Spleen (tissue), 11 donors: ENCODE results near the gene FES. TPM values are rescaled to one million over a fixed set of nuclear protein-coding genes. Genes with fewer than 3 reads are reported as not detected.

ENCODE experiments used
- DNase-seq: peaks from one replicate; pipeline ENCODE4 v3.0.0-alpha.2; 2020
- H3K27ac ChIP-seq, 8 donors: fragments of 200-600 bp; sonication (generic) in 7 of 8; 1 replicate in 4 of 8; 2 replicates in 4 of 8; pipeline versions ENCODE4 v1.5.0 to v1.8.0; 2016 to 2021; ENCODE audit warnings: inconsistent platforms in 4 of 8, mild to moderate bottlenecking in 4 of 8, moderate library complexity in 1 of 8
- H3K27me3 ChIP-seq, 7 donors: fragments of 200-600 bp; sonication (generic) in 6 of 7; replicated peaks in 1 of 7; 1 replicate in 4 of 7; 2 replicates in 3 of 7; pipeline versions ENCODE4 v1.5.0 to v1.8.0; 2016 to 2021; ENCODE audit warnings: inconsistent platforms in 3 of 7, mild to moderate bottlenecking in 1 of 7
- H3K36me3 ChIP-seq, 6 donors: fragments of 200-600 bp; sonication (generic) in 5 of 6; 1 replicate in 4 of 6; 2 replicates in 2 of 6; pipeline versions ENCODE4 v1.5.0 to v1.8.0; 2016 to 2021; ENCODE audit warnings: inconsistent platforms in 2 of 6
- H3K4me1 ChIP-seq, 6 donors: fragments of 200-600 bp; sonication (generic) in 5 of 6; 1 replicate in 3 of 6; 2 replicates in 3 of 6; pipeline versions ENCODE4 v1.5.0 to v1.8.0; 2016 to 2021; ENCODE audit warnings: inconsistent platforms in 3 of 6
- H3K4me3 ChIP-seq, 8 donors: fragments of 200-600 bp; sonication (generic) in 7 of 8; 1 replicate in 4 of 8; 2 replicates in 4 of 8; pipeline versions ENCODE4 v1.5.0 to v1.8.0; 2016 to 2021; ENCODE audit warnings: inconsistent platforms in 4 of 8, mild to moderate bottlenecking in 4 of 8, moderate library complexity in 2 of 8
- H3K9me3 ChIP-seq, 8 donors: fragments of 200-600 bp; sonication (generic) in 7 of 8; 1 replicate in 4 of 8; 2 replicates in 4 of 8; pipeline versions ENCODE4 v1.5.0 to v1.8.0; 2016 to 2021; ENCODE audit warnings: inconsistent platforms in 4 of 8
- CTCF ChIP-seq, 11 experiments: fragments of 200-600 bp in 7 of 11; fragments of 450-650 bp in 4 of 11; sonication (generic) in 4 of 11; IDR thresholded peaks in 8 of 11; conservative IDR thresholded peaks in 3 of 11; 1 replicate in 7 of 11; 2 replicates in 4 of 11; pipeline versions ENCODE4 v1.4.0 to v1.8.0; 2016 to 2021; ENCODE audit warnings: antibody characterized with exemption in 11 of 11, inconsistent platforms in 4 of 11, mild to moderate bottlenecking in 1 of 11
- POLR2A ChIP-seq, 3 donors: fragments of 450-650 bp; IDR thresholded peaks; one replicate each; pipeline ENCODE4 v1.5.1; 2017; ENCODE audit warnings: antibody characterized with exemption in 3 of 3, mild to moderate bottlenecking in 1 of 3
- POLR2AphosphoS5 ChIP-seq, 3 donors: sonication (generic); formaldehyde crosslinking; IDR thresholded peaks; one replicate each; pipeline ENCODE4 v1.5.1; 2017; ENCODE audit warnings: antibody characterized with exemption in 3 of 3
- WGBS, 5 donors: extraction: QIAGEN DNeasy Blood & Tissue Kit in 3 of 5; methylation state at CpG; one replicate each; pipeline versions ENCODE4 v1.1.5 to v1.1.7; 2013 to 2018; 5-methylcytosine and 5-hydroxymethylcytosine counted together
- intact Hi-C: fragments of 100-400 bp; cut with DNase I; formaldehyde crosslinking; loops from one replicate; pipeline ENCODE4 v1.15.0; 2023; ENCODE audit warnings: low total_unique reads
- polyA plus RNA-seq, 3 donors: library from polyadenylated mRNA; stranded (reverse); fragments of 200-250 nt; gene quantifications; one replicate each; pipeline ENCODE4 v1.2.1, GENCODE V29; 2013
- total RNA-seq, 7 donors: library from RNA; depleted of rRNA in 3 of 7; stranded (reverse); fragments of >200 nt in 3 of 7; fragmentation: NEBNext Ultra II Directional in 4 of 7; extraction: Animal tissue kit (Norgen Biotek cat#: 25700) in 4 of 7; gene quantifications; one replicate each; pipeline versions ENCODE4 v1.1.0 to v1.2.1, GENCODE V29; 2016 to 2021
- donor health status: healthy with polysubstance abuse.
- donor health status: DM: no; HTN: no; CAD: no; lungs with moderate emphysema.
- donor health status: DM: no; HTN: no; CAD: no.
- donor health status: Bipolar disorder and iron deficiency.
- donor health status: healthy.
- donor health status: DM: no; HTN: no; CAD: no.
- donor health status: DM: yes; HTN: yes; CAD: no.

FES gene
- total and polyA plus RNA-seq, 10 donors: 39.5 to 369 (median 240) TPM

DNA sequence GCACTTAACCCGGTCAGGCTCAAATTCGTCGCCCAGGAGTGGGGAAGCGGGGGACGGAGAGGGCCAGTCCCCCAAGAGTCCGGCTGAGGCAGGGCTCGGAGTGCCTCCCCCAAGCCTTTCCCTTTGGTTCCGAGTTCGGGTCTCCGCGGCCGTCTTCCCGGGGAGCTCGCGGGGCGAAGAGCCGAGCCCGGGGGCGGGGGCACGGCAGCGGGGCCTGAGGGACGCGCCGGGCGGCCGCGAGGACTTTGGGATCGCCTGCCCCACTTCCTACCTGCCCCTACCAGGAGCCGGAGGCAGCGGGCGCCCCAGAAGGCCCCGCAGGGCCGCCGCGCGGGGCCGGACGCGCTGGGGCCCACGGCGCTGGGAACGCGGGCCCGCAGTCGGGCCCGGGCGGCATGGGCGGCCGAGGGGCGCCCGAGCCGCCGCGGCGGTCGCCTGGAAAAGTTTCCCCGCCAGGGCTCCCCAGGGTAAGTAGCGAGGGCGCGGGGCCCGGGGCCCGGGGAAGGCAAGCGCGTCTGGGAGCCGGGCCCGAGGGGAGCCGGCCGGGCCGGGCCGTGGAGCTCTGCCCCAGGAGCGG, 13.1 kb upstream of the FES start:
- peak overlapping the region; percentile 45 to 93 (median 70) for H3K4me3 ChIP-seq
- no peaks in the 10 kb centered on the region for H3K9me3 ChIP-seq
- intact Hi-C loops: no loop called here
- H3K27ac ChIP-seq: peak overlapping the region; percentile 79 to 98 (median 96)
- TF ChIP-seq POLR2AphosphoS5 (IDR thresholded peaks at IDR 0.05) (peak in 2 of 3 donors; percentile 46 to 67), CTCF (IDR thresholded peaks at IDR 0.05 in 8 of 11, conservative IDR thresholded peaks at IDR 0.05 in 3 of 11) (no peak), POLR2A (IDR thresholded peaks at IDR 0.05) (no peak)
- peaks cover 0 to 14% (median 8%) of the 10 kb centered on the region in 6 donors for H3K36me3 ChIP-seq
- peak; percentile 88 for DNase-seq
- no peaks in the 10 kb centered on the region for H3K27me3 ChIP-seq
- H3K4me1 ChIP-seq: peaks cover 26 to 79% (median 60%) of the 10 kb centered on the region in 6 donors
- WGBS, 5 donors: 0 to 1% (median 0%) methylated on average over 19 to 71 of the region's 71 CpGs; no CpG with 5 or more reads in 1 of the 5 donors

DNA sequence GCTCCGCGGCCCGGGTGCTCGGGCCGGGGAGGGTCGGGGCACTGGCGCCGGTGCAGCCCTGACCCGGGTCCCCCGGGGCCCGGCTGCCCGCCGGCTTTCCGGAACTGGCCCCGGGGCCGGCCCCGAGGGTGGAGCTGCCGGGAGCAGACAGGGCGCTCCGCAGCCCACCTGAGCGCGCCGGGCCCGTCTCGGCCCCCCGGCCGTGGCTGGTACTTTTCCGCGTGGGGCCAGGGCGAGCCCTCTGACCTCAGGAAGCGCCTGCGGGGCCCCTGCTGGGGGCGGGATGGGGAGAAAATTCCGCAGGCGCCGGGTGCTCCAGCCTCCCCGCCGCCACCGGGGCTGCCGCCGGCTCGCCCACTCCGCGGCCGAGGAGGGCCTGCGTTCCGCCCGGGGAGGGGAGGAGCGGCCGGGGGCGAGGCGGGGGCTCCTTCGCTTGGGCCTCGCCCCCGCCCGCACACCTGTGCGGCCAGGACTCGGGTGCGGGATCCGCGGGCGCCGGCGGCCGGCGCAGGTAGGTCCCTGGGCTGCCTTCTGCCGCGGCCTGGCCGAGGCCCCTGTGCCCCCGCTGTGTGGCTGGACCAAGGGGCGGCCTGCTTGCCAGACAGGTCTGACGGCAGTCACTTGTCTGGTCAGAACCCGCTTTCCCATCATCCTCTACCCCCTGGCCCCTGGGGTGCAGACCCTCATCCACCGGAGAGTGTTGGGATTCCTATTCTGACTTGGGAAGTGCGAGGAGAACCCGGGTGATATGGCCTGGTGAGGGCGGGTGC, 12.4 kb upstream of the FES start:
- TF ChIP-seq CTCF (IDR thresholded peaks at IDR 0.05 in 8 of 11, conservative IDR thresholded peaks at IDR 0.05 in 3 of 11) (no peak), POLR2AphosphoS5 (IDR thresholded peaks at IDR 0.05) (peak in 2 of 3 donors; percentile 19 to 50)
- H3K4me1 ChIP-seq: peaks cover 26 to 72% (median 60%) of the 10 kb centered on the region in 6 donors
- H3K36me3 ChIP-seq: peaks cover 0 to 20% (median 15%) of the 10 kb centered on the region in 6 donors
- peak; percentile 88 for DNase-seq
- peak overlapping the region; percentile 79 to 98 (median 96) for H3K27ac ChIP-seq
- 1 to 7% (median 2%) methylated on average over 13 to 77 of the region's 77 CpGs for WGBS, 5 donors
- intact Hi-C loops: no loop called here
- no peaks in the 10 kb centered on the region for H3K27me3 ChIP-seq
- no peaks in the 10 kb centered on the region for H3K9me3 ChIP-seq
- peak overlapping the region; percentile 45 to 93 (median 70) for H3K4me3 ChIP-seq

DNA sequence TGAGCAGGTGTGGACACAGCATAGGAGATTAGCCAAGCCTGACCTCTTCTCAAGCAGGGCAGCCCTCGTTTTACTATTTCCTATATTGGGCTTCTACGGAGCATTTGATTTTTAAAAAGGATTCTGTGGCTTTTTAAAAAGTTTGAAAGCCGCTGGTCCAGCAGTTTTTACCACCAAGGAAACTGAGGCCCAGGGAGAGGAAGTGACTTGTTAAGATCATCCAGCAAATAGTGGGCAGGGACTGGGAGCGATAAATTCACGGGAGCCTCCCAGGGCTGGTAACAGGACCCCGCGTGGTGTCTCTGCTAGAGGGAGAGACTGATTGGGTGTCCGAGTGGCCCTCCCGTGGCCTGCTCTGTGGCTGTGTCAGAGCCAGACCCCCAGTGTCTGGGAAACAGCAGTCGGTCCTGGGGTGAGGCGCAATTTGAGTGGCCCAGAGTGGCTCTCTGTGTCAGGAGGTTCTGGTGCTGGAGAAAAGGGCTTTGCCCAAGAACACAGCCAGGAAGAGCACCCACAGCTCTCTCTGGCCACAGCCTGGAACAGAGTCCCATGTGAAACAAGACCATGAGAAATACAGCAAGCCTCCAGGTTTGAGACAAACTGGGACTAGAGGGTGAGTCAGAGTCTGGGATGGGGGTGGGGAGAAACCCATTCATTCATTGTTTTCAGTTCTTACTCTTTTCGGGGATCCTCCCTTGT, 11.7 kb upstream of the FES start:
- peak; percentile 47 for DNase-seq
- Histone ChIP-seq H3K4me3 (peak overlapping the region; percentile 45 to 93 (median 70)), H3K4me1 (peaks cover 26 to 72% (median 60%) of the 10 kb centered on the region in 6 donors), H3K27ac (peak overlapping the region; percentile 79 to 98 (median 96)), H3K27me3 (no peaks in the 10 kb centered on the region), H3K9me3 (no peaks in the 10 kb centered on the region), H3K36me3 (peaks cover 0 to 28% (median 22%) of the 10 kb centered on the region in 6 donors)
- WGBS, 5 donors: 24 to 47% (median 32%) methylated on average over 9 to 12 of the region's 12 CpGs
- no peak for TF ChIP-seq POLR2AphosphoS5 (IDR thresholded peaks at IDR 0.05)
- TF ChIP-seq CTCF (IDR thresholded peaks at IDR 0.05 in 8 of 11, conservative IDR thresholded peaks at IDR 0.05 in 3 of 11): no peak
- no peak for TF ChIP-seq POLR2A (IDR thresholded peaks at IDR 0.05)
- intact Hi-C loops: no loop called here
